SK-N-MC (cell line): ENCODE data around the gene PLAGL1.

ENCODE experiments used
- EZH2 ChIP-seq: fragments of 200-600 bp; sonication (generic); IDR thresholded peaks from one replicate; pipeline ENCODE4 v1.6.1; 2017; ENCODE audit warnings: antibody characterized with exemption
- POLR2AphosphoS5 ChIP-seq: IDR thresholded peaks from 2 replicates; pipeline ENCODE4 v1.6.1; 2012; ENCODE audit warnings: mild to moderate bottlenecking, low read depth, low read length, borderline replicate concordance

- no peak for TF ChIP-seq POLR2AphosphoS5
- no peak for TF ChIP-seq EZH2
Observed at GRCh38 chr6:143948208-143948607, 59.9 kb downstream of the PLAGL1 start.
